GM12878 (cell line): ENCODE data around the gene FDX1.

Experiments
- CBX3 ChIP-seq: fragments of 200-600 bp; sonication (generic); IDR thresholded peaks from 2 replicates; pipeline ENCODE4 v1.6.1; 2016; ENCODE audit warnings: low read depth, borderline replicate concordance
- CTCF ChIP-seq, 3 experiments: IDR thresholded peaks in 2 of 3; conservative IDR thresholded peaks in 1 of 3; 2 replicates each; pipeline ENCODE4 v1.5.1; 2011; ENCODE audit warnings: low read depth in 3 of 3, low read length in 3 of 3, mild to moderate bottlenecking in 3 of 3, control low read depth in 2 of 3, moderate library complexity in 2 of 3, inconsistent platforms in 1 of 3, mixed read lengths in 1 of 3; ENCODE audit not compliant: control insufficient read depth in 2 of 3, insufficient read depth in 1 of 3; ENCODE audit errors: extremely low read depth in 1 of 3
- EZH2 ChIP-seq: IDR thresholded peaks from 2 replicates; pipeline ENCODE4 v1.6.1; 2012; ENCODE audit warnings: low read depth, mild to moderate bottlenecking, control low read depth, inconsistent platforms, low read length, borderline replicate concordance; ENCODE audit not compliant: control insufficient read depth
- GABPA ChIP-seq: IDR thresholded peaks from 2 replicates; pipeline ENCODE4 v1.6.1; 2014; ENCODE audit warnings: antibody characterized with exemption, low read depth, mild to moderate bottlenecking, inconsistent platforms
- HDAC2 ChIP-seq: fragments of 200-600 bp; sonication (generic); IDR thresholded peaks from 2 replicates; pipeline ENCODE4 v1.6.1; 2017
- HDAC6 ChIP-seq: fragments of 200-600 bp; sonication (generic); IDR thresholded peaks from one replicate; pipeline ENCODE4 v1.8.0; 2017; ENCODE audit warnings: antibody characterized with exemption; ENCODE audit not compliant: unreplicated experiment
- POLR2A ChIP-seq: IDR thresholded peaks from 2 replicates; pipeline ENCODE4 v1.6.1; 2011; ENCODE audit warnings: low read depth, mild to moderate bottlenecking, low read length
- RELA ChIP-seq: fragments of 450-650 bp; IDR thresholded peaks from 2 replicates; pipeline ENCODE4 v1.8.0; 2014; ENCODE audit warnings: borderline replicate concordance; ENCODE audit not compliant: partially characterized antibody
- SIN3A ChIP-seq: IDR thresholded peaks from 2 replicates; pipeline ENCODE4 v1.6.1; 2012; ENCODE audit warnings: low read depth, low read length, improper control_type of control experiment
- STAT1 ChIP-seq: fragments of 450-650 bp; conservative IDR thresholded peaks from 2 replicates; pipeline ENCODE4 v1.6.1; 2014; ENCODE audit warnings: antibody characterized with exemption, mild to moderate bottlenecking
- USF2 ChIP-seq: IDR thresholded peaks from 2 replicates; pipeline ENCODE4 v1.6.1; 2011; ENCODE audit warnings: low read depth, low read length, improper control_type of control experiment, borderline replicate concordance
- YY1 ChIP-seq: IDR thresholded peaks from 2 replicates; pipeline ENCODE4 v1.6.1; 2011; ENCODE audit warnings: low read depth, mild to moderate bottlenecking, low read length
- ZZZ3 ChIP-seq: IDR thresholded peaks from 2 replicates; pipeline ENCODE4 v1.6.1; 2011; ENCODE audit warnings: low read depth; ENCODE audit not compliant: control insufficient read depth, insufficient read length
- TF ChIP-seq, protein P1 (sequence below): fragments of 450-650 bp; IDR thresholded peaks from 2 replicates; pipeline ENCODE4 v1.6.1; 2016; ENCODE audit warnings: mild to moderate bottlenecking

DNA sequence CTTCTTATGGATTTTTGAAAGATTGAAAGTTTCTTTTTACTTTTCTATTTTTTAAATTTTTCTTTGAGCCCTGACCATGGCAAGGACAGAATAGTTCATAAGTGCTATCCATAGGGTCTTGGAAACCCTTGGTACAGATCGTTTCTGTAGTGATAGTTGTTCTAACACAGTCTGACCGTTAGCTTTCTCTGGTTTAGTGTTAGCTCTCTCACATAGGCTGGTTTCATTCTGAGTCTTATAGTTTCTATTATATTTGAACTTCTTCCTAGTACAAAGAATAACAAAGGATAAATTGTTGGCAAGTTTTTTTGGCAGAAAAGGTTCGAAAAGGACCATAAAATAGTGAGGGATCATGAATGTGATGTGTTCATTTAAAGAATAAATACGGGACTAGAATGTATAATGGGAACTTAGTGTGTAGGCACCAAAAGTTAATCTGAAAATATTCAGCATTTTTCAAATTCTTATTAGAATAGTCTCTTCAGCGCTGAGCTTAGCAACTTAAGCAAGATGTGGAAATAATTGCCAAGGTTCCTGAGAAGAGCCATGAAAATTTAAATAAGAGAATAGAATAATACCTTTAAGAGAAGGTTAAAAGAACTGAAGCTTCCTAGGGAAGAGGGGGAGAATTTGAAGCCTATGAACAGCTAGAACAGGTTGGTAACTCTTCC lies 24.1 kb downstream of the FDX1 start:
- no peak for TF ChIP-seq STAT1
- TF ChIP-seq SIN3A = no peak
- TF ChIP-seq, protein P1, sequence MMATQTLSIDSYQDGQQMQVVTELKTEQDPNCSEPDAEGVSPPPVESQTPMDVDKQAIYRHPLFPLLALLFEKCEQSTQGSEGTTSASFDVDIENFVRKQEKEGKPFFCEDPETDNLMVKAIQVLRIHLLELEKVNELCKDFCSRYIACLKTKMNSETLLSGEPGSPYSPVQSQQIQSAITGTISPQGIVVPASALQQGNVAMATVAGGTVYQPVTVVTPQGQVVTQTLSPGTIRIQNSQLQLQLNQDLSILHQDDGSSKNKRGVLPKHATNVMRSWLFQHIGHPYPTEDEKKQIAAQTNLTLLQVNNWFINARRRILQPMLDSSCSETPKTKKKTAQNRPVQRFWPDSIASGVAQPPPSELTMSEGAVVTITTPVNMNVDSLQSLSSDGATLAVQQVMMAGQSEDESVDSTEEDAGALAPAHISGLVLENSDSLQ = no peak
- TF ChIP-seq HDAC2 = no peak
- TF ChIP-seq ZZZ3 = no peak
- no peak for TF ChIP-seq POLR2A
- no peak for TF ChIP-seq CTCF (IDR thresholded peaks at IDR 0.05 in 2 of 3, conservative IDR thresholded peaks at IDR 0.05 in 1 of 3; ENCODE audit: control insufficient read depth in 2 of 3, extremely low read depth in 1 of 3, insufficient read depth in 1 of 3, low read depth in 3 of 3, low read length in 3 of 3)
- TF ChIP-seq CBX3 = no peak
- no peak for TF ChIP-seq RELA
- TF ChIP-seq EZH2 = no peak
- TF ChIP-seq USF2 = no peak
- TF ChIP-seq GABPA = no peak
- no peak for TF ChIP-seq HDAC6
- TF ChIP-seq YY1 = no peak
